Activated effector memory CD4-positive, alpha-beta T cell treated with anti-CD3 and anti-CD28 coated beads, Interleukin-2, amount 50 U/mL, for 16 hours (primary cell): ENCODE measurements around the gene BDH1.

ENCODE experiments used
- DNase-seq: peaks from one replicate; pipeline ENCODE4 v3.0.0-alpha.2; 2020

Gene BDH1

DNA sequence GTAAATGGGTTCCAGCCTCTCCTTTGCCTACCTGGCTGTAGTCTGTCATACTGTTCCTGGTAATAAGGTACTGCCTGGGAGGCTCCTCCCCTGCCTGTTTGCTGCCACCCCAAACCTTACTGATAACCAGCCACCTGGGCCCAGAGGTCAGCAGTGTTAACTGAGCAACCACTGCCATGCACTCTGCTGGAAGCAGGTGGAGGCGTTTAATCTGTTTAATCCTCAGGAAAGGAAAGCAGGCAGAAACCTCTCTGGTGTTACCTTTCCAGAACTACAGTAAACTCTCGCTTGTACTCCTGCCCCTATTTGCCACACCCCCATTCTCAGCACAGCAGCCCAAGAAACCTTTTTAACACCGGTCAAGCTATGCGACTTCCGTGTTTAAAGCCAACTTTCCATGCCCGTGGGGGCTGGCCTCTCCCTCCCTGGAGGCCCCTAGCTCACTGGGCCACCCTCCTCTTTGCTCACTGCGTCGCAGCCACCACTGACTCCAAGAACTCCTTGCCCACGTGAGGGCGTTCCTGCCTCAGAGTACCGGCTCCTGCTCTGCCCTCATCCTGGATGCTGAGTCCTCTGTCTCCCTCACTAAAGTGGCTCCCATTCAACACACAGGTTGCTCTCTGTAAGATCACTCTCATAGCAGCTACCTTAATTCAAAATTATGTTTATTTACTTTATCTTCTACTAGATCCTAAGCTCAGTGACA is 8.3 kb downstream of the BDH1 start:
- DNase-seq, result no peak

DNA sequence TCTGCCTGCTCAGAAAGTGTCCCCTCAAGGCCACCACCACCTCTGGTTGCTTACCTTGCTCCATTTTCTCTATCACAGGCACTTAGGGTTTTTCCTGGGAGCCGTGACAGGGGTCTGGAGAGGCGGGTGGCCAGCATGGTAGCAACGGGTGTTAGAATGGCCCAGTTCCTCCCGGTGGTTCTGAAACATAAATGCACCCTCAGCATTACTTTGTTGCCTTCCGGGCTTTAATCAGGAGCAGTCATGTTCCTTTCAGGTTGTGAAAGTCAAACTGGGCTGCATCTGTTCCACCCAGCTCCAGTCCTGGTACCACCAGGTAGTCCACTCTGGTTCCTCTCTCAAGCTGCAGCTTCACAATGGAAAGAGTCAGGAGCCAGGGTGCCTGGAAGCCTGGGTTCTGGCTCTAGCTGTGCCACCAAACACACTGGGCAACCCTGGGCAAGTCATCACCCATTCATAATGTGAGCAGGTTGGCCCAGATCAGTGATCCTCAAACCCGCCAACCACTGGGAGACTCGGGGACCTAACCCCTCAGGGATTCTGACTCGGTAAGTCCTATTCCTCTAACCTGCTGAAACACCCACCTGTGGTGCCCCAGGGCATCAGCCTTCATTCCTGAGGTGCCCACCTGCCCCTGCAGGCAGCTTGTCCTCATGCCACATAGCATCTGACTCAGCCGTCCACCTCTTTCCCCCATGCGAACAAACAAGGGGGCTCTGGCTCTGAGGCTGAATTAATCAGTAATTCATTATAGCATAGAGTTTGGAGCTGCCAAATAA is 9.3 kb downstream of the BDH1 start:
- no peak for DNase-seq

DNA sequence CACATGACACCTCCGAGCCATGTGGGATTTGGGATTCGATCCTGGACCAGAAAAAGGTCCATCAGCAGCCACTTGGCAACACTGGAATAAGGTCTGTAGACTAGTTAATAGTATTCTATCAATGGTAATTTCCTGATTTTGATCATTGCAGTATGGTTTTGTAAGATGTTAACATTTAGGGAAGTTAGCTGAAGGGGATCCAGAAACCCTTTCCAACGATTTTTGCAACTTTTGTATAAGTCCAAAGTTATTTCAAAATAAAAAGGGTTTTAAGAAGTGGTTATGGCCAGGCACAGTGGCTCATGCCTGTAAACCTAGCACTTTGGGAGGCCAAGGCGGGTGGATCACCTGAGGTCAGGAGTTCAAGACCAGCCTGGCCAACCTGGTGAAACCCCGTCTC is 10.2 kb downstream of the BDH1 start:
- DNase-seq, result no peak

DNA sequence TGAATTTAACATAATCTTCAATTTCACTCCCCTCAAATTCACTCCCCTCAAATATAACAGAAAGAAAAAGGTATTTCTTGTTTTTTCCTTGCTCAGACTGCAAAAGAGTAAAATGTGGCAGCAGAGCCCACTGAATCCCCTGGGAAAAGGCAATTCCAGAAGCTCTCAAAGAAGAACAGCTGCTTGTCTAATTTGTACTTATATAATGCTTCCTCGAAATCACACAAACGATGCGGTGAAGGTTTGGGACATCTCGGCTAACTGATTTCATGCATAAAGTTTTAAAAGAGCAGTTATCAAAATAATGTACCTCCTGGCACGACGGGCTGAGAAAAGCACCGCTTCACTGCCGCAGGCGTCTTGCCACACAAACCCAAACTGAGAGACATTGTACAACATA is 10.7 kb downstream of the BDH1 start:
- DNase-seq, result no peak

DNA sequence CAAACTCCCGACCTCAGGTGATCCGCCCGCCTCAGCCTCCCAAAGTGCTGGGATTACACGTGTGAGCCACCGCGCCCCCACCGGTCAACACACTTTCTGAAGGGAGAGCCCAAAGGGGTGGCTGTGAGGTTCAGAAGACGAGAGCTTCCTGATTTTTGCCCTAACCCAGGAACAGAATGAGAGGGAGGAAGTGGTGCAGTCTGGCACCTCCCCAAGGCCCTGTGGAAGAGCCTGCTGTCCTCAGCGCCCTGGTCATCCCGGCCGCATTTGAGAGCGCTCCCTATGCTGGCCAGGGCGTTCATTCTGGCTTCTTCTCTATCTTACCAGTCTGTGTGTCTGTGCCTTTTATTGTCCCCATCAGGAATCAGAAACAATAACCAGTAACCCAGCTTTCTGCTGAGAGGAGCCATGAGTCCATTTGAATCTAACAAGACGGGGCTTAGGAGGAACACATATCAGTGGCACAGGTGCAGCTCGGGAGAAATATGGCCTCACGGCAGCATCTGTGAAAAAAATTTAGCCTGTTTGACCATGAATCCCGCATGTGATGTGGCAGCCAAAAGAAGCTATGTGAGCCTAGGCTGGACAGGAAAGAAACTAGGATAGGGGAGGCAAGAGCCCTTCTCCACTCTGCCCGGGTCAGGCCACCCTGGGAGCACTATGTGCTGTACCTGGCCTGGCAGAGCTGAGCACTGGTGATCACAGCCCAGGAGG is 12.9 kb downstream of the BDH1 start:
- no peak for DNase-seq

DNA sequence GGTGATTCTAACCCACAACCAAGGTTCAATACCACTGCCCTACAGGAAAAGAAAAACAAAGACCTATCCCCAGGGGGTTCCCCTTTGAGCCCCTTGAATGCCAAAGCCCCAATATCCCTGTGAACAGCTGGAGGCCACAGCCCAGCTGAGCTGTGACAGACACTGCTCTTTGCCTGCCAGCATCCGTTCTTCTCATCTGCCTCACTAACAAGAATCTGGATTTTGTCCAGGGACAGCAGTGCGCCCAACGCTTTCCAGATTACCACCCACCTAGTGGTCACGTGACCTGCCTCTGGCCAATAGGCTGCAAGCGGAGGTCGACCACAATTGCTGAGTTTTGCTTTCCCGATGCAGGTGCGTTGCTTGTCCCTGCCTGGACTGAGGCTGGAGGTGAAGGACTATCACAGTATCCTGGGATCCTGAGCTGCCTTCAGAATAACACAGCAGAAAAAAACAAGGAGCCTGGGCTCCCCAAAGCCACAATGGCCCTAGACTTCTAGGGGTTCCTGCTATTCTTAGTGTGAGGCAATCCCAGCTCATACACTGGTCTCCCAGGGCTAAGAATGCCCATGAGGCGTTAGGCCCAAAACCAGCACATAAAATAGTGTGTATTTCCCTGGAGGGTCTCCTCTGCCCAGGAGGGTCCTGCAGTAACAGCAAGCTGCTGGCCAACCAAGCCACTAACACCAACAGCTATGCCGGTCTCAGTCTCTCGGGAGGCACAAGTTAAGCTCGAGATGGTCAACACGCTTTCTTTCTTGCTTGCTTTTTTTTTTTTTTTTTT is 13.8 kb downstream of the BDH1 start:
- DNase-seq, result no peak

DNA sequence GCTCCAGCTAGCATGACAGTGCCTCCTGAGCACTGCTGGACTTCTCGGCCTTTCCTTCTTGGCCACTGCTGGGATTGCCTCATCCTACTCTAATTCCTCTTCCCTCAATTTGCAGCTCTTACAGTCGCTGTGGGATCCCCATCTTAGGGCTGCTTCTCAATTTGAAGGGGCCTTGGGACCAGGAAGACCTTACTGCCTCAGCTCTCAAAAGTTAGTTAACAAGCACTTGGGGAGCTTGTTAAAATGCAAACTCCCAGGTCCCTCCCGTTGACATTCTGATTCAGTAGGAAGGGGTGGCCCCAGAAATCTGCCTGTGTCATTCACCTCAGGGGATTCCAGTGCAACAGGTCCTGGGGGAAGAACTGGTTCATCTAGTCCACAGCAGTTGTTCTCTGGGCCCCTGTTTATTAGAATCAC is 14.8 kb downstream of the BDH1 start:
- DNase-seq, result no peak

DNA sequence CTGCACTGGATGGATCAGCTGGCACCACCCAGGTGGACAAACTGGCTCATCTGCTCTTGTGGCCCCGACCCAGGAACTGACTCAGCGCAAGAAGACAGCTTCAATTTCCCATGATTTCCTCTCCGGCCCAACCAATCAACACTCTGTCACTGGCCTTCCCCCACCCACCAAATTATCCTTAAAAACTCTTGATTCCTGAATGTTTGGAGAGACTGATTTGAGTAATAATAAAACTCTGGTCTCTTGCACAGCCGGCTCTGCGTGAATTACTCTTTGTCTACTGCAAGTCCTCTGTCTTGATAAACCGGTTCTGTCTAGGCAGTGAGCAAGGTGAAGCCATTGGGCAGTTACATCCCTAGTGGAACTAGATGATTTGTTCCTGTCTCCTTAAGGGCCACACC is 16.1 kb downstream of the BDH1 start:
- DNase-seq, result no peak

DNA sequence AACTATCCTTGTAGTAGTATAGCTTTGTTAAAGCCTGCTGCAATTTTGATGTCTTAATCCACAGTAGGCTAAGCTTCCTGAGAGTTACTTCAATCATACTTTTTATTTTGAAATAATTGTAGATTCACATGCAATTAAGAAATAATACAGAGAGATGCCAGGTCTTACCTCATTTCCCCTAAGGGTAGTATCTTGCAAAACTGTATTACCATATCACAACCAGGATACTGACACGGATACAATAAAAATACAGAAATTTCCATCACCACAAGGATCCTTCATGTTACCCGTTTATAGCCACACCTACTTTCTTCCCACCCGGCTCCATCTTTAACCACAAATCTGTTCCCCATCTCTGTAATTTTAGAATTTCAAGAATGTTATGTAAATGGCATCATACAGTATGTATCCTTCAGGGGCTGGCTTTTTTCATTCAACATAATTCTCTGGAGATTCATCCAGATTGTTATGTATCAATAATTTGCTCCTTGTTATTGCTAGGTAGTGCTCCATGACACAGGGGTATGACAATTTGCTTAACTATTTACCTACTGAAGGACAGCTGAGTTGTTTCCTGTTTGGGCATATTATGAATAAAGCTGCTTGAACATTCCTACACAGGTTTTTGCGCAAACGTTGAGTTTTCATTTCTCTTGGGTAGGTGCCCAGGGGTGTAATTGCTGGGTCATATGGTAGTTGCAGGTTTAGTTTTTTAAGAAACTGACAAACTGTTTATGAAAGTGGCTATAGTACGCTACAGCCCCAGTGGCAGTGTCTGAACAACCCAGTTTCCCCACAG is 21.6 kb downstream of the BDH1 start:
- no peak for DNase-seq

GRCh38 chr3:197533396-197533795 is 22.4 kb downstream of the BDH1 start:
- DNase-seq, result no peak

DNA sequence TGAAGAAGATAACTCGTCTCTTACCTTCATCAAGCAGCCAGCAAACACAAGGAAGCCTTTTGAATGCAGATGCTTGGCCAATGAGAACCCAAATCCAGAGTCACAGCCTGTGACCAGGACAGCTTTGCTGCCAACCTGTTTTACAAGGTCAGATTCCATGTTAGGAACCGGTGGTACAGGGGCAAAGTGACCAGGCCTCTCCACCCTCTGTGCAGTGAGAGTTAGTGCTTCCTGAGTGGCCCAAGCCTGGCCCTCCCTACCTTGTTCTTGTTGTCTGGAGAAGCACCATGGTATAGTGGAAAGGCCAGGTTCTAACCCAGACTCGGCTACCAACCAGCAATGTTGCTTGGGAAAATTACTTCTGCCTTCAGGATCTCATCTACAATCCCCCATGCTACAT is 23.4 kb downstream of the BDH1 start:
- no peak for DNase-seq

GRCh38 chr3:197528190-197528589 is 27.6 kb downstream of the BDH1 start:
- no peak for DNase-seq

- no peak for DNase-seq
Measured at GRCh38 chr3:197527569-197527968, 28.2 kb downstream of the BDH1 start.

GRCh38 chr3:197525706-197526105 is 30.1 kb downstream of the BDH1 start:
- no peak for DNase-seq

GRCh38 chr3:197524128-197524527 is 31.6 kb downstream of the BDH1 start:
- DNase-seq, result no peak

DNA sequence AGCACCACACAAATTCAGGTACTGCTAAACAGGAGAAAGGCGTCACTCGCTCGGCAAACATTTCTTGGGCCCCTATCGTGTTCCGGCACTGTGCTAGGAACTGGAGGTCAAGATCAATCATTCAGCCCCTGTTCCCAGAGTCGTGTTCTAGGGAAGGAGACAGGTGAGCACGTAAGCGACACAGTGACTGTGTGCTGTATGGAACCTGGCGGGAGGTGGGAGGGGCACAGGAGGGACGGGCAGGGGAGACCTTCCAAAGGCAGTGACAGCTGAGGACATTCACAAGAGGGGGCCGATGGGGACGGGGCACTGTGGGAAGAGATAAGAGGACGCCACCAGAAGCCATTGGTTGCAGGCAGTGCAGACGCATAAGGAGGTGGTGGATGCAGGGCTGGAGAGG is 32.2 kb downstream of the BDH1 start:
- no peak for DNase-seq

DNA sequence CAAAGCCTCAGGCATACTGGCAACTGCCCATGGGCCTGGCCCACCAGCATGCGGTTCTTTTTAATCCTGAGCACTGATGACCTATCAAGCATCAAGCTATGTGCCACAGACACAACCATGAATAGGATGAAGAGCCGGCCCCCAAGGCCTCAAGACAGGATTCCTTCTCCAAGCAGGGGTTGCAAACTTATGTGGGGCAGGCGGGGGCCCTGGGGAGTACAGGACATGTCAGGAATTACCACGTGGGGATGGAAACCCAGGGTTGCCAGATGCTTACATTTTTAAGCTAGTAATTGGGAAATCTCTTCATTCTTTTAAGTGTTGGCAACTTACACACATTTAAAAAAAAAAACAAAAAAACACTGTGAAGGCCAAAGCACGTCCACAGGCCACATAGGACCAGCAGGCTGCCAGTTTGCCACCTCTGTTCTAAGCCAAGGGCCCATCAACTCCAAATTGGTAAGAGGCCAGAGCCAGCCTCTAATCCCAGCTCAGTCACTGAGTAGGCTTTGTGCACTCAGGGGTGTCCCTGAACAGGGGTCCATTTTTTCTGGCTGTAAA is 32.8 kb downstream of the BDH1 start:
- no peak for DNase-seq

DNA sequence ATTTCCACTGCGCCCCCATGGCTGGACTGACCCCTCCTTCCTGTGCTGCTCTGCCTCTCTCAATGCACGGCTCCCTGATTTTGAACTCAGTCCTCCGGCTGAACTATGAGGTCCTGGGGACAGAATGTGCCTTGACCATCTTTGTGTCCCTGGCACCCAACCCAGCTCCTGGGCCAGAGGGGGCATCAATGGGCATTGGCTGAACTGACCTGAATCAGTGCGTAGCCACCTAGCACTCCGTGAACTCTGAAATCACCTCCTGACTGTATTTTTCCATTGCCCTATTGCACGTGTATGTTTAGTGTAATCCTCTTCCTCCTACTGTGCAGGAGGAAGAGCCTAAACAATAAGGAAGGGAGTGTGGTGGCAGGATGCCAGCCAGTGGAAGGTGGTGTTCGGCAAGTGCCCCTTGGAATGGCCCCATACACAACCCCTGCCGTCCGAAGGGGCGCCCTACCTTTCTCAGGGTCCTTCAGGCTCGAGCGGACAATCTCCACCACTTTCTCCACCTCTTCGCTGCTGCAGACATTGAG is 33.5 kb downstream of the BDH1 start:
- no peak for DNase-seq

- no peak for DNase-seq
Measured at GRCh38 chr3:197521277-197522182, 34.2 kb downstream of the BDH1 start.
